HepG2 (cell line): Measurements from ENCODE around the gene HMMR. TPM values are rescaled to one million over a fixed set of nuclear protein-coding genes. Genes with fewer than 3 reads are reported as not detected.

Source experiments
- AKAP8 ChIP-seq: sonication (generic); formaldehyde crosslinking; IDR thresholded peaks from 2 replicates; pipeline ENCODE4 v1.5.1; 2020; ENCODE audit warnings: mild to moderate bottlenecking, missing genetic modification reagents
- ARID2 ChIP-seq: sonication (generic); formaldehyde crosslinking; IDR thresholded peaks from 2 replicates; pipeline ENCODE4 v1.8.1; 2022; ENCODE audit warnings: mild to moderate bottlenecking, missing genetic modification reagents, borderline replicate concordance
- E2F5 ChIP-seq: sonication (generic); formaldehyde crosslinking; conservative IDR thresholded peaks from 2 replicates; pipeline ENCODE4 v1.4.0; 2020; ENCODE audit warnings: missing genetic modification reagents
- EZH2 ChIP-seq: conservative IDR thresholded peaks from 2 replicates; pipeline ENCODE4 v1.6.1; 2012; ENCODE audit warnings: mild to moderate bottlenecking, low read depth, low read length, moderate library complexity
- GPBP1L1 ChIP-seq: sonication (generic); formaldehyde crosslinking; IDR thresholded peaks from 2 replicates; pipeline ENCODE4 v1.5.0; 2020; ENCODE audit warnings: mild to moderate bottlenecking, missing genetic modification reagents
- HNF4G ChIP-seq, 2 experiments: sonication (generic) in 1 of 2; formaldehyde crosslinking in 1 of 2; IDR thresholded peaks; 2 replicates each; pipeline versions ENCODE4 v1.4.0 to v1.6.1; 2011 to 2020; ENCODE audit warnings: borderline replicate concordance in 2 of 2, low read depth in 2 of 2, mild to moderate bottlenecking in 2 of 2, low read length in 1 of 2, missing genetic modification reagents in 1 of 2, moderate library complexity in 1 of 2
- HOXA3 ChIP-seq: sonication (generic); formaldehyde crosslinking; IDR thresholded peaks from 2 replicates; pipeline ENCODE4 v1.5.0; 2020; ENCODE audit warnings: missing genetic modification reagents
- IKZF4 ChIP-seq: sonication (generic); formaldehyde crosslinking; IDR thresholded peaks from 2 replicates; pipeline ENCODE4 v1.5.1; 2020; ENCODE audit warnings: borderline replicate concordance, mild to moderate bottlenecking, low read depth, missing genetic modification reagents; ENCODE audit errors: not compliant biosample characterization
- SMAD1 ChIP-seq: sonication (generic); formaldehyde crosslinking; IDR thresholded peaks from 2 replicates; pipeline ENCODE4 v1.4.0; 2020; ENCODE audit warnings: missing genetic modification reagents, low read depth, mild to moderate bottlenecking, borderline replicate concordance
- ZMAT5 ChIP-seq: sonication (generic); formaldehyde crosslinking; IDR thresholded peaks from 2 replicates; pipeline ENCODE4 v1.5.0; 2020; ENCODE audit warnings: mild to moderate bottlenecking, low read depth, missing genetic modification reagents, borderline replicate concordance
- ZNF407 ChIP-seq: sonication (generic); formaldehyde crosslinking; IDR thresholded peaks from one replicate; pipeline ENCODE4 v1.5.1; 2020; ENCODE audit warnings: mild to moderate bottlenecking, missing genetic modification reagents; ENCODE audit errors: not compliant biosample characterization
- ZNF501 ChIP-seq: sonication (generic); formaldehyde crosslinking; IDR thresholded peaks from 2 replicates; pipeline ENCODE4 v1.5.1; 2020; ENCODE audit warnings: mild to moderate bottlenecking, moderate library complexity, missing genetic modification reagents
- ZNF766 ChIP-seq: sonication (generic); formaldehyde crosslinking; IDR thresholded peaks from 2 replicates; pipeline ENCODE4 v1.5.0; 2020; ENCODE audit warnings: missing genetic modification reagents, borderline replicate concordance
- ZUFSP ChIP-seq: sonication (generic); formaldehyde crosslinking; IDR thresholded peaks from 2 replicates; pipeline ENCODE4 v1.9.0; 2021; ENCODE audit warnings: missing genetic modification reagents, mild to moderate bottlenecking, borderline replicate concordance
- polyA plus RNA-seq, 8 experiments: library from polyadenylated mRNA; depleted of rRNA in 3 of 8; stranded (reverse) in 7 of 8; unstranded in 1 of 8; fragments of >200 nt; fragmentation: Illumina TruSeq in 4 of 8; extraction: Trizol in 4 of 8; gene quantifications; 2 replicates each; pipeline versions ENCODE4 v1.2.1 to v1.2.3, GENCODE V29; 2011 to 2016; ENCODE audit warnings: low read depth in 4 of 8, missing spikeins in 1 of 8, mixed read lengths in 1 of 8; ENCODE audit not compliant: insufficient read depth in 1 of 8
- total RNA-seq, 5 experiments: library from RNA; depleted of rRNA; stranded (reverse); fragments of >200 nt; fragmentation: Illumina TruSeq; extraction: Trizol; gene quantifications; 2 replicates each; pipeline ENCODE4 v1.2.3, GENCODE V29; 2016; ENCODE audit warnings: low read depth in 1 of 5

HMMR gene
- total and polyA plus RNA-seq, 2 of the 13 experiments (the other 11 are each of a cell fraction or from before 2014, with no cell fraction given): 8.5 to 48.3 TPM

- no peak for TF ChIP-seq IKZF4
- no peak for TF ChIP-seq AKAP8 (CRISPR knock-in tag)
- TF ChIP-seq HNF4G (IDR thresholded peaks at IDR 0.05; ENCODE audit: borderline replicate concordance, low read depth, low read length): no peak
- no peak for TF ChIP-seq HNF4G (CRISPR knock-in tag; IDR thresholded peaks at IDR 0.05; ENCODE audit: borderline replicate concordance, low read depth)
- TF ChIP-seq ZUFSP (CRISPR knock-in tag): no peak
- TF ChIP-seq ZNF407 (CRISPR knock-in tag): no peak
- TF ChIP-seq ZNF501 (CRISPR knock-in tag): peak; percentile 87; the same call in 1 of the 2 replicates
- no peak for TF ChIP-seq GPBP1L1 (CRISPR knock-in tag)
- TF ChIP-seq ZMAT5 (CRISPR knock-in tag): no peak
- TF ChIP-seq HOXA3: no peak; the same call in 1 of the 2 replicates
- no peak for TF ChIP-seq E2F5 (CRISPR knock-in tag)
- no peak for TF ChIP-seq ZNF766 (CRISPR knock-in tag)
- TF ChIP-seq SMAD1 (CRISPR knock-in tag): peak; percentile 57; the same call in 1 of the 2 replicates
- peak; percentile 80; the same call in 1 of the 2 replicates for TF ChIP-seq ARID2
- TF ChIP-seq EZH2: no peak
These were observed 22.9 kb upstream of the HMMR start, which contains the start of gene CCNG1 (continued) for GRCh38 chr5:163437309-163438182.
